ENCODE measurements around the gene COL23A1.

GRCh38 chr5:178422400-178422775, 167.8 kb downstream of the COL23A1 start:
- TF ChIP-seq POLR2AphosphoS5 (IDR thresholded peaks at IDR 0.05) (no peak), POLR2A (IDR thresholded peaks at IDR 0.05; ENCODE audit: low read depth) (no peak)
